GM13976 (cell line): ENCODE results near the gene FGA.
A peak's percentile ranks its signal among the peaks of the same experiment; 100 is the strongest.

Experiments used
- DNase-seq: peaks from one replicate; pipeline ENCODE4 v3.0.0; 2012; ENCODE audit warnings: low spot score
- in situ Hi-C: fragments of 300-500 bp; cut with MboI; formaldehyde crosslinking; loops from one replicate; pipeline ENCODE4 v1.12.0; 2022; ENCODE audit warnings: low sequenced_read_pairs, mixed read lengths, inconsistent platforms; ENCODE audit not compliant: unreplicated experiment
- TF ChIP-seq, protein P1 (sequence below): IDR thresholded peaks from 2 replicates; pipeline ENCODE4 v1.5.1; 2012; ENCODE audit warnings: borderline replicate concordance, mild to moderate bottlenecking; ENCODE audit not compliant: insufficient read depth; ENCODE audit errors: extremely low read depth, missing control alignments, control extremely low read depth

FGA gene

DNA sequence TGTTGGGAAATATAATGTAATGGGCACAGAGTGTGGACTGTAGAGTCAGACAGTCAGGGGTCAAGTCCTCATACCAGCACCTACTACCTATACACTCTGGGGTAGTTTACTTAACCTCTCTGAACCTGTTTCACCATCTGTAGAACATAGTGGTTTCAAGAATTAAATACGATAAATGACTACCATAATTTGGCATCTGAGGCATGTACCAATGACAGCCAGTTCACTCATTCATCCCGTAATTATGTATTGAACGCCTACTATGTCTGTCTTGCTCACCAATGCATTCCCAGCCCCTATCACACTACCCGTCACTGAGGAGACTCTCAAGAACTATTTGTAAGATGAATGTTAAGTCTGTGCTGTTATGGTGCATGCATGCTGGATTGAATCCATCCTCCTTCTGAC is 29.7 kb downstream of the FGA start:
- in situ Hi-C loops = no loop called here
- no peak for DNase-seq
- TF ChIP-seq, protein P1, sequence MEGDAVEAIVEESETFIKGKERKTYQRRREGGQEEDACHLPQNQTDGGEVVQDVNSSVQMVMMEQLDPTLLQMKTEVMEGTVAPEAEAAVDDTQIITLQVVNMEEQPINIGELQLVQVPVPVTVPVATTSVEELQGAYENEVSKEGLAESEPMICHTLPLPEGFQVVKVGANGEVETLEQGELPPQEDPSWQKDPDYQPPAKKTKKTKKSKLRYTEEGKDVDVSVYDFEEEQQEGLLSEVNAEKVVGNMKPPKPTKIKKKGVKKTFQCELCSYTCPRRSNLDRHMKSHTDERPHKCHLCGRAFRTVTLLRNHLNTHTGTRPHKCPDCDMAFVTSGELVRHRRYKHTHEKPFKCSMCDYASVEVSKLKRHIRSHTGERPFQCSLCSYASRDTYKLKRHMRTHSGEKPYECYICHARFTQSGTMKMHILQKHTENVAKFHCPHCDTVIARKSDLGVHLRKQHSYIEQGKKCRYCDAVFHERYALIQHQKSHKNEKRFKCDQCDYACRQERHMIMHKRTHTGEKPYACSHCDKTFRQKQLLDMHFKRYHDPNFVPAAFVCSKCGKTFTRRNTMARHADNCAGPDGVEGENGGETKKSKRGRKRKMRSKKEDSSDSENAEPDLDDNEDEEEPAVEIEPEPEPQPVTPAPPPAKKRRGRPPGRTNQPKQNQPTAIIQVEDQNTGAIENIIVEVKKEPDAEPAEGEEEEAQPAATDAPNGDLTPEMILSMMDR = no peak

DNA sequence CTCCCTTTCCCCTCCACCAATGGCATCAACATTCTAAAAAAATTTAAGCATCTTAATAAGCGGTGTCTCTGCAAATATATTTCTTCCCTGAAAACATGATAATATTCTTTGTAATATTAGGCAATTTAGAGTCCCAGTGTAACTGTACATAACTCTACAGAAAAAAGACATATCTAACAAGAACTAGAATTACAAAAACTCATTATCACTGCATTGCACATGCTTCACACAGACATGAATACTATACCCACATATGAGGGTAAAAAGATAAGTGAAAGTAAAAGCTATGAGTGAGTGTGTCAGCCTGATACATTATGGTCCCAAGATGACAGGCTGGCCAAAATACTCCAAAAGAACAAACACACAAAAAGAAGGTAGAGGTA is 30.1 kb downstream of the FGA start:
- DNase-seq = no peak
- in situ Hi-C loops = no loop called here
- TF ChIP-seq, protein P1 = no peak

DNA sequence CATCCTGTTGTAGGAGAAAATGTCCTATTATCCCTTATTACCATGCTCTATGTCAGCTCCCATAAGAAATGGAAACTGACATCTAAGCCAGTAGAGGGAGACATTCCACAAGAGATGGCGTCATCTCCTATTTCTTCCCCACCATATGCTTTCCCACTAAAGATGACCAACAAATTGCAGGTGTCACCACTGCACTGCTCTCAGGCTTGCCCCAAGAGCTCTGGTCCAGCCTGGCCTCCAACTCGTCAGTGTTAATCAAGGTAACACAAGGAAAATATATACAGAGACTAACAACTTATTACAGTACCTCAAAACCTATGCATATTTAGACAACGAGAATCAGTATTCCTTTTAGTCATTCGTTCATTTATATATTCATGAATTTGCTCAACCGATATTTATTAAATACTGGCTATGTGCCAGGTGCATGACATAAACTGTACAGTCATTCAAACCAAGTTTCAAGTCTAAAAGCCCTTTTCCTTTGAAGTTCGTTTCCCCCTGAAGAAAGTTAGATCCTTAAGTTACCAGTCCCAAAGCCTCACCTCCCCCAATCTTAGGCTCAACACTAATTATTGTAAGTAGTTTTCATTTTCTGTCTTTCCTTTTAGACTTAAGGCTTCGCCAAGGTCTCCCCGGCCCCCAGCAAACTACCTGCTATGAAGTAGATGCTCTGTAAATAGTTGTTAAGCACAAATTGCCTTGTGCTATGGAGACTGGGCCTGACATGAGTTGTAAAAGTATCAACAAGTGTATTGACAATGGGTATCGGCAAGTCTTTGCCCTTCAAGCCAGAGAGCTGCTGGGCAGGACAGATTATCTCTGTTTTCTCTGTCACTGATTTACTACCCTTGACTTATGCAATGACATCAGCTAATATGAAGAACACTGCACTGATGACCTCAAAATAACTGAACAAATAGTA is 30.8 kb downstream of the FGA start:
- in situ Hi-C loops = no loop called here
- peak; percentile 24 for DNase-seq
- TF ChIP-seq, protein P1 = peak; percentile 44

DNA sequence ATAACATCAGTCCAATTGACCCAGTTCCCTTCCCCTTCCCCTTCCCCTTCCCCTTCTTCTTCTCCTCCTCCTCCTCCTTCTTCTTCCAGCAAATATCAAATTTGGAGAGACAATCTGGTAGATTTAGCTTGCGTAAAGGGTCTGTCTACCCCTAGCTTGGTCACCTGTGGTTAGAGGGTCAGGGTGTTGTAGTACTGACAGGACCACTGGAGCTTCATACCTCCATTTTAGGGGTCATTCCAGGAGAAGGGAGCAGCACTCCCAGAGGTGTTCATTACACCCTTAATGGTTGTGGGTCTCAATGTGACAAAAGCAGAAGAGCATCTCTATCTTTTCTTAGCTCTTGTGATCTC is 31.4 kb downstream of the FGA start:
- in situ Hi-C loops = no loop called here
- no peak for DNase-seq
- TF ChIP-seq, protein P1 = no peak

DNA sequence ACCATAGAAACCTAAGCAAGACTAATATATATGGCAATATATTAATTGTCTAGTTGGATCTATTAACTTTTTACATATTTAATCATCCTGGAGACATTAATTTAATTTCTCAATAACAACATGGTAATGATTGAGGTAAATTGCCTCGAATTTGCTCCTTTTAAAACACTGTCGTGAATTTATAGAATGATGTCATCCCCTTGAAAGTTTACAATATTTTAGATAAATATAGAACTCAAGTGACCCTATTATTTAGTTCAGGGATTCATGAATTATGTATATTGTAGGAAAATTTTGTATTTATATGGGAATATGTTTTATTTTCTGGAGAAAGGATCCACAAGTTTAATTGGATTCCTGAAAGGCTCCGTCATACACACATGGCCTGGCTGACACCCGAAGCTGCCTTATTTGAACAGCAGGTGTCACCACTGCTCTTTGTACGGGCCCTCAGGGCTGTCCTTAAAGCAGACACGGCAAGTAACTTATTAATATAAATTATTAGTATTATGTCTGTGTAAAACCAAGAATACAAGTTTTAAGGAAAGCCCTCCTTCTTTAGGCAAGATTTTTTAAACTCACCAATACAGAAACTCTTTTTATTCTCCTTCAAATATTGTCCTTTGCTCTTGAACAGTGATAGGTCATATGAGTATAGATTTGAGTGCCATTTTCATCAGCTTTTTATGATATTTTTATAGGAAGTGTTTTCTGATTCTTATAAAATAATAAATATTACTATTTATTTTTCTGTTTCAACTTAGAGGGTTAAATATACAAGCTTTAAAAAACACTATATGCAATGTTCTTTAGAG is 38.5 kb downstream of the FGA start:
- TF ChIP-seq, protein P1 = peak; percentile 75
- in situ Hi-C loops = loop anchor here (5.0 kb wide), 1 partner anchor 65 kb away; no protein-coding TSS in a partner anchor
- DNase-seq = peak; percentile 56

DNA sequence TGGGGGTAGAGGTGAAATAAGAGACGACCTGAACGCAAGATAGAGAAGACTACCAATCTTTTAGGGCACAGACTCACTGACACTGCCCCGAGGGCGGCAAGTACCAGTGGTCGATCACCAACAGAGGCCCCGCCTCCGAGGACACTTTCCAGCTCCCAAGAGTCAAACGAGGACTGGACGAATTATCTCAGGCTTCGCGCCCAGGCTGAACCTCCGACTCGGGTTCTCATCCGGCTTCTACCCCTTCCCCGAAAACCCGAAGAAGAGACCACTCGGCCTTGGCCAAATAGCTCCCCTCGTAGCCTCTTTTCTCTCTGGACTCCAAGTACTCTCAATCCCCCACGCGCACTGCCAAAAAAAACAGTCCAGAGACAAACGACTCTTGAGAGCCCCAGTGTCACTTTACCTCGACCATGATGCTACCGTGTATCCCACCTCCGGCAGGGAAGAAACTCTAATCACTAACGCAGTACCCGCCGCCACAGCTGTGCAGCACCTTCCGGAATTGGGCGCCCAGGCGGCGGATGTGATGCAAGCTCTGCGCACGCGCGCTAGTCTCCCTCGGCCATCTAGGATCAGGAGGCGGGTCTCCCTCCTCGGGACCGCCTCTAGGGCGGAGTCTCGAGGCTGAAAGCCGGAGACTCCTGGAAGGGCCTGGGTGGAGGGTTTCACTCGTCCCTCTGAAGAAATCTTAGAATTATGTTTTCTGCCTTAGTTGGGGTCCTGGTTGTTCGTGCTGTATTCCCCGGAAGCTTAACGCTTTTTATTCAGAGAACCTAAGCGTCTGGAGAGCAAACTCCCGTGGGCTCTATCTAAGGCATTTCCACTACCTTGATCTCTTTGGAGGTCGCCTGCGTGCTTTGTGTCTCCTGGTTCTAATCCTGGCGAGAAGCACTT is 40.4 kb downstream of the FGA start, which contains the start of gene PLRG1:
PLRG1 (minus strand) TSS at position 507 of the 897 bp plus-strand sequence; CDS start at position 415, 92 bp downstream.
- in situ Hi-C loops = loop anchor here (5.0 kb wide), 1 partner anchor 67 kb away; no protein-coding TSS in a partner anchor
- DNase-seq = peak; percentile 88
- TF ChIP-seq, protein P1 = no peak
